ENCODE data around the gene PAX8.

The PAX8 gene

GRCh38 chr2:113182471-113183260 is 96.1 kb downstream of the PAX8 start:
- DNase-seq (ENCODE audit: low spot score) = no peak

GRCh38 chr2:113181258-113182051 is 97.3 kb downstream of the PAX8 start:
- DNase-seq (ENCODE audit: low spot score) = no peak

GRCh38 chr2:113180131-113180946 is 98.4 kb downstream of the PAX8 start:
- DNase-seq (ENCODE audit: low spot score) = no peak

GRCh38 chr2:113179446-113180045 is 99.2 kb downstream of the PAX8 start:
- no peak for DNase-seq (ENCODE audit: low spot score)

GRCh38 chr2:113178891-113179290 is 99.8 kb downstream of the PAX8 start:
- DNase-seq (ENCODE audit: low spot score) = no peak

GRCh38 chr2:113178069-113178746 is 100.5 kb downstream of the PAX8 start:
- DNase-seq (ENCODE audit: low spot score) = no peak

GRCh38 chr2:113176696-113177355 is 101.9 kb downstream of the PAX8 start:
- DNase-seq (ENCODE audit: low spot score) = no peak

GRCh38 chr2:113175736-113176695 is 102.7 kb downstream of the PAX8 start:
- no peak for DNase-seq (ENCODE audit: low spot score)

GRCh38 chr2:113175042-113175628 is 103.6 kb downstream of the PAX8 start:
- no peak for DNase-seq (ENCODE audit: low spot score)

GRCh38 chr2:113174376-113174750 is 104.4 kb downstream of the PAX8 start:
- DNase-seq (ENCODE audit: low spot score) = no peak

- no peak for DNase-seq (ENCODE audit: low spot score)
These were observed 105.0 kb downstream of the PAX8 start, which contains the start of gene PSD4 for GRCh38 chr2:113173542-113174375. TSS of gene PSD4 (plus strand) at chr2:113173971. CDS start at chr2:113182457, 8,486 bp downstream.

GRCh38 chr2:113172721-113173541 is 105.8 kb downstream of the PAX8 start:
- DNase-seq (ENCODE audit: low spot score) = no peak

GRCh38 chr2:113171334-113172075 is 107.2 kb downstream of the PAX8 start:
- no peak for DNase-seq (ENCODE audit: low spot score)

- DNase-seq (ENCODE audit: low spot score) = no peak
These were observed 109.1 kb downstream of the PAX8 start for GRCh38 chr2:113169586-113169985.

GRCh38 chr2:113169002-113169530 is 109.7 kb downstream of the PAX8 start:
- no peak for DNase-seq (ENCODE audit: low spot score)

GRCh38 chr2:113167962-113168340 is 110.8 kb downstream of the PAX8 start:
- DNase-seq (ENCODE audit: low spot score) = no peak
